ENCODE data around the gene CCM2L. TPM values are rescaled to one million over a fixed set of nuclear protein-coding genes. Genes with fewer than 3 reads are reported as not detected.

CCM2L gene
- total and polyA plus RNA-seq, 2 of the 4 experiments (the other 2 are of a cell fraction): not detected

- H3K4me1 ChIP-seq (ENCODE audit: control insufficient read depth, insufficient read depth, low read length): no peaks in the 10 kb centered on the region
- ChIA-PET POLR2A (ENCODE audit: unreplicated experiment) (no interaction called here), CTCF (interaction anchor here (1.0 to 1.3 kb wide), 5 partner anchors 11 to 183 kb away, joined by 3 to 5 read pairs (median 3); no protein-coding TSS in a partner anchor)
- no peaks in the 10 kb centered on the region for H3K36me3 ChIP-seq (ENCODE audit: control insufficient read depth, insufficient read depth, low read length)
- DNase-seq: no peak
- no peak overlapping the region for H3K23ac ChIP-seq (ENCODE audit: low read depth, low read length)
- H3K4me3 ChIP-seq (ENCODE audit: insufficient read depth, low read depth, low read length): no peak overlapping the region
- H2BK15ac ChIP-seq (ENCODE audit: low read depth, low read length): no peak overlapping the region
- WGBS, 2 experiments (ENCODE audit: extremely low coverage in 2 of 2, insufficient read length in 1 of 2): 66% methylated on average over 6 of the region's 8 CpGs; no CpG with 5 or more reads in 1 of the 2 experiments
- no peak overlapping the region for H2BK120ac ChIP-seq (ENCODE audit: low read depth, low read length)
- dilution Hi-C loops (cut with HindIII; ENCODE audit: low sequenced_read_pairs, unreplicated experiment) (no loop called here), intact Hi-C loops (cut with micrococcal nuclease) (loop anchor here (1.0 kb wide), 1 partner anchor 57 kb away; no protein-coding TSS in a partner anchor), in situ Hi-C loops (cut with MboI; ENCODE audit: low sequenced_read_pairs) (no loop called here)
- no peak overlapping the region for H3K4ac ChIP-seq (ENCODE audit: low read depth, low read length)
- no peak overlapping the region for H2AFZ ChIP-seq (replicated peaks; ENCODE audit: low read length, poor library complexity)
- H3K18ac ChIP-seq (ENCODE audit: low read depth, low read length): no peak overlapping the region
- H3K27me3 ChIP-seq (ENCODE audit: control insufficient read depth, insufficient read depth, low read length): peaks cover 71% of the 10 kb centered on the region
- H2BK5ac ChIP-seq (ENCODE audit: low read depth, low read length, poor library complexity, severe bottlenecking): no peak overlapping the region
- no peak overlapping the region for H3K27ac ChIP-seq (ENCODE audit: insufficient read depth, low read length)
- no TSS peak for BruUV-seq (replicated peaks)
- no peak overlapping the region for H3K4me2 ChIP-seq (ENCODE audit: low read depth, low read length)
- no peak overlapping the region for H3K56ac ChIP-seq (ENCODE audit: extremely low read depth, insufficient read depth, low read length)
- TF ChIP-seq USF2 (IDR thresholded peaks at IDR 0.05; ENCODE audit: low read depth, low read length): no peak
- TF ChIP-seq MAFK (IDR thresholded peaks at IDR 0.05; ENCODE audit: low read depth, low read length): no peak
- TF ChIP-seq BHLHE40 (IDR thresholded peaks at IDR 0.05; ENCODE audit: low read depth, low read length): no peak
- no peak for TF ChIP-seq MXI1 (IDR thresholded peaks at IDR 0.05; ENCODE audit: borderline replicate concordance, low read depth, low read length)
- no peak for TF ChIP-seq MAZ (IDR thresholded peaks at IDR 0.05; ENCODE audit: borderline replicate concordance, low read depth, low read length)
- TF ChIP-seq CEBPB (IDR thresholded peaks at IDR 0.05; ENCODE audit: low read depth, low read length): no peak
- no peak for TF ChIP-seq RCOR1 (IDR thresholded peaks at IDR 0.05; ENCODE audit: insufficient replicate concordance, low read length)
- no peak for TF ChIP-seq NFE2L2 (IDR thresholded peaks at IDR 0.05; ENCODE audit: low read depth, low read length)
- TF ChIP-seq POLR2A (IDR thresholded peaks at IDR 0.05; ENCODE audit: low read depth, low read length): no peak
- no peak for TF ChIP-seq FOS (IDR thresholded peaks at IDR 0.05; ENCODE audit: low read depth, low read length)
- TF ChIP-seq CTCF (conservative IDR thresholded peaks at IDR 0.05; ENCODE audit: low read depth, low read length): no peak
- no peak for TF ChIP-seq SMC3 (IDR thresholded peaks at IDR 0.05; ENCODE audit: low read depth, low read length)
- TF ChIP-seq RFX5 (IDR thresholded peaks at IDR 0.05; ENCODE audit: low read depth, low read length): no peak
- TF ChIP-seq CHD1 (IDR thresholded peaks at IDR 0.05; ENCODE audit: low read depth, low read length): no peak
- no peak for TF ChIP-seq ELK1 (IDR thresholded peaks at IDR 0.05; ENCODE audit: borderline replicate concordance, low read depth, low read length)
- TF ChIP-seq RAD21 (IDR thresholded peaks at IDR 0.05; ENCODE audit: low read length): no peak
- no peak overlapping the region for H2AK5ac ChIP-seq (ENCODE audit: low read depth, low read length)
- no peaks in the 10 kb centered on the region; the same call in 1 of the 2 replicates for H4K20me1 ChIP-seq (ENCODE audit: insufficient read depth, low read length)
- H3K9me1 ChIP-seq (ENCODE audit: insufficient read depth, low read length): no peaks in the 10 kb centered on the region
- no peaks in the 10 kb centered on the region for H3K79me1 ChIP-seq (ENCODE audit: low read depth in 1 of 2, low read length in 2 of 2)
- no peak overlapping the region for H2AK9ac ChIP-seq (replicated peaks; ENCODE audit: low read depth, low read length, poor library complexity)
- no peak overlapping the region for H4K91ac ChIP-seq (ENCODE audit: insufficient read depth, low read depth, low read length)
- H4K5ac ChIP-seq (ENCODE audit: low read depth, low read length): no peak overlapping the region
- no peak for ATAC-seq (ENCODE audit: low read depth)
- H3K9ac ChIP-seq (ENCODE audit: low read depth, low read length): no peak overlapping the region
- H3K14ac ChIP-seq (replicated peaks; ENCODE audit: low read depth, low read length): no peak overlapping the region
- no peak overlapping the region for H2BK20ac ChIP-seq (ENCODE audit: low read depth, low read length)
- peaks cover 3% of the 10 kb centered on the region for H3K9me3 ChIP-seq (ENCODE audit: control insufficient read depth, insufficient read depth, low read length)
- H4K8ac ChIP-seq (ENCODE audit: low read depth in 2 of 2, low read length in 2 of 2): no peak overlapping the region
These were observed 25.2 kb downstream of the CCM2L start for GRCh38 chr20:32035426-32035779.
